ENCODE data around the gene SOCS1. TPM values are rescaled to one million over a fixed set of nuclear protein-coding genes. Genes with fewer than 3 reads are reported as not detected.

Gene SOCS1
- total and polyA plus RNA-seq, 12 donors = 0.53 to 11.9 (median 5.1) TPM

GRCh38 chr16:11251525-11252481, 4.2 kb downstream of the SOCS1 start:
- 79 to 85% (median 82%) methylated on average over 16 to 18 of the region's 18 CpGs for WGBS, 4 donors
- peaks cover 0 to 12% of the 10 kb centered on the region in 2 donors for H3K4me1 ChIP-seq (replicated peaks in 1 of 2)
- DNase-seq = no peak
- TF ChIP-seq CTCF (IDR thresholded peaks at IDR 0.05) (no peak), POLR2A (IDR thresholded peaks at IDR 0.05) (no peak)
- intact Hi-C loops (cut with DNase I) = loop anchor here (10.0 kb wide), 2 partner anchors 103 to 117 kb away; no protein-coding TSS in a partner anchor
- no peaks in the 10 kb centered on the region for H3K9me3 ChIP-seq (replicated peaks in 1 of 3)
- H3K27ac ChIP-seq = no peak overlapping the region
- no peaks in the 10 kb centered on the region for H3K27me3 ChIP-seq
- H3K36me3 ChIP-seq (replicated peaks in 1 of 2) = no peaks in the 10 kb centered on the region
- H3K4me3 ChIP-seq = no peak overlapping the region

GRCh38 chr16:11250786-11251524, 5.0 kb downstream of the SOCS1 start:
- no peak overlapping the region for H3K4me3 ChIP-seq
- no peaks in the 10 kb centered on the region for H3K27me3 ChIP-seq
- H3K27ac ChIP-seq = no peak overlapping the region
- H3K36me3 ChIP-seq (replicated peaks in 1 of 2) = no peaks in the 10 kb centered on the region
- TF ChIP-seq POLR2A (IDR thresholded peaks at IDR 0.05) (no peak), CTCF (IDR thresholded peaks at IDR 0.05) (no peak)
- 94 to 97% (median 96%) methylated on average over 10 of the region's 10 CpGs for WGBS, 4 donors
- H3K4me1 ChIP-seq (replicated peaks in 1 of 2) = peaks cover 0 to 12% of the 10 kb centered on the region in 2 donors
- H3K9me3 ChIP-seq (replicated peaks in 1 of 3) = no peaks in the 10 kb centered on the region
- intact Hi-C loops (cut with DNase I) = loop anchor here (10.0 kb wide), 2 partner anchors 104 to 116 kb away; no protein-coding TSS in a partner anchor
- DNase-seq = no peak

DNA sequence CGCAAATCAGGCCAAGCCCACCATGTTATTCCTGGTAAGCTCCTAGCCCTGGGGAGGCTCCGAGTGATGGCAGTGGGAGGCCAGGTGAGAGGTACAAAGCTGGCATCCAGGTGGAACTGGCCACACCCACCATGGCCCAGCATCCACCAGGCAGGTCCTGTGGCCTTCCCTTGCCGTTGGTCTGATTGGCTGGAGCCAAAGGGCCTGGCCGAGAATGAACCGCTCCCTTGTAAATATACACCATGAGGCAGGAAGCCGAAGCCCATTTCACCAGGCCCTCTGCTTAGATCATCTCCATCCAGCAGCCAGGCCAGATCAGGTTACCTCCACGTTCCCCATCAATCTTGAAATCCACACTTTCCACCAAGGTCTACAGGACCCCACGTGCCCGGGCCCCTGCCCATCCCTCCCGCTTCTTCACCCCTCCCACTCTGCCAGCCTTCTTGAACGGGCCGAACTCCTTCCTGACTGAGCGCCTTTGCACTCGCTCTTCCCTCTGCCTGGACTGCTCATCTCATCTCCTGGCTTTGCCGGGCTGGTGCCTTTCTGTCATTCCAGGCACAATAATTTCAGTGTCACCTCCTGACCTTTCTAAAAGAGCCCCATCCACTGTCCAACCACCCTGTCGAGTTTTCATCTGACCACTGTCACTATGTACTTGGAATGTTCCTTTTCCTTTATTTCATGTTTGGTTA, 5.8 kb downstream of the SOCS1 start:
- Histone ChIP-seq H3K27me3 (no peaks in the 10 kb centered on the region), H3K9me3 (replicated peaks in 1 of 3) (no peaks in the 10 kb centered on the region), H3K36me3 (replicated peaks in 1 of 2) (no peaks in the 10 kb centered on the region), H3K4me1 (replicated peaks in 1 of 2) (peaks cover 0 to 8% of the 10 kb centered on the region in 2 donors), H3K4me3 (no peak overlapping the region), H3K27ac (no peak overlapping the region)
- intact Hi-C loops (cut with DNase I) = loop anchor here (10.0 kb wide), 2 partner anchors 105 to 115 kb away; no protein-coding TSS in a partner anchor
- no peak for DNase-seq
- 63 to 83% (median 77%) methylated on average over 10 to 16 of the region's 16 CpGs for WGBS, 4 donors
- TF ChIP-seq POLR2A (IDR thresholded peaks at IDR 0.05) (no peak), CTCF (IDR thresholded peaks at IDR 0.05) (no peak)

Measured in adrenal gland (tissue), 12 donors.